ENCODE data around the gene MAST1. TPM values are rescaled to one million over a fixed set of nuclear protein-coding genes. Genes with fewer than 3 reads are reported as not detected.
A peak's percentile ranks its signal among the peaks of the same experiment; 100 is the strongest.

MAST1 gene
- total and polyA plus RNA-seq, 4 donors = 0.08 to 0.54 (median 0.23) TPM

DNA sequence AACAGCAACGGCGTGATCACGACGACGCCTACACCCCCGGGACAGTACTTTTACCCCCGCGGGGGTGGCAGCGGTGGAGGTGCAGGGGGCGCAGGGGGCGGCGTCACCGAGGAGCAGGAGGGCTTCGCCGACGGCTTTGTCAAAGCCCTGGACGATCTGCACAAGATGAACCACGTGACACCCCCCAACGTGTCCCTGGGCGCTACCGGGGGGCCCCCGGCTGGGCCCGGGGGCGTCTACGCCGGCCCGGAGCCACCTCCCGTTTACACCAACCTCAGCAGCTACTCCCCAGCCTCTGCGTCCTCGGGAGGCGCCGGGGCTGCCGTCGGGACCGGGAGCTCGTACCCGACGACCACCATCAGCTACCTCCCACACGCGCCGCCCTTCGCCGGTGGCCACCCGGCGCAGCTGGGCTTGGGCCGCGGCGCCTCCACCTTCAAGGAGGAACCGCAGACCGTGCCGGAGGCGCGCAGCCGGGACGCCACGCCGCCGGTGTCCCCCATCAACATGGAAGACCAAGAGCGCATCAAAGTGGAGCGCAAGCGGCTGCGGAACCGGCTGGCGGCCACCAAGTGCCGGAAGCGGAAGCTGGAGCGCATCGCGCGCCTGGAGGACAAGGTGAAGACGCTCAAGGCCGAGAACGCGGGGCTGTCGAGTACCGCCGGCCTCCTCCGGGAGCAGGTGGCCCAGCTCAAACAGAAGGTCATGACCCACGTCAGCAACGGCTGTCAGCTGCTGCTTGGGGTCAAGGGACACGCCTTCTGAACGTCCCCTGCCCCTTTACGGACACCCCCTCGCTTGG lies 46.1 kb upstream of the MAST1 start:
- WGBS = under 1% methylated on average over 84 of the region's 84 CpGs

DNA sequence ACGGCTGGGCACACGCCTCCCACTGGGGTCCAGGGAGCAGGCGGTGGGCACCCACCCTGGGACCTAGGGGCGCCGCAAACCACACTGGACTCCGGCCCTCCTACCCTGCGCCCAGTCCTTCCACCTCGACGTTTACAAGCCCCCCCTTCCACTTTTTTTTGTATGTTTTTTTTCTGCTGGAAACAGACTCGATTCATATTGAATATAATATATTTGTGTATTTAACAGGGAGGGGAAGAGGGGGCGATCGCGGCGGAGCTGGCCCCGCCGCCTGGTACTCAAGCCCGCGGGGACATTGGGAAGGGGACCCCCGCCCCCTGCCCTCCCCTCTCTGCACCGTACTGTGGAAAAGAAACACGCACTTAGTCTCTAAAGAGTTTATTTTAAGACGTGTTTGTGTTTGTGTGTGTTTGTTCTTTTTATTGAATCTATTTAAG lies 45.4 kb upstream of the MAST1 start:
- H3K4me1 ChIP-seq (ENCODE audit: control insufficient read depth in 4 of 4, insufficient read depth in 4 of 4, low read length in 3 of 4) = peaks cover 2 to 39% (median 27%) of the 10 kb centered on the region in 4 donors
- TF ChIP-seq MAX (IDR thresholded peaks at IDR 0.05) (peak; percentile 8), CTCF (IDR thresholded peaks at IDR 0.05; ENCODE audit: low read depth, low read length, missing input control) (no peak)
- peaks cover 0 to 3% (median 0%) of the 10 kb centered on the region in 4 donors for H3K36me3 ChIP-seq (ENCODE audit: control insufficient read depth in 4 of 4, insufficient read depth in 3 of 4, low read depth in 1 of 4, low read length in 3 of 4)
- H3K4me3 ChIP-seq (ENCODE audit: low read depth in 1 of 3, low read length in 3 of 3) = peak overlapping the region; percentile 83 to 99 (median 98)
- no peaks in the 10 kb centered on the region for H3K27me3 ChIP-seq (ENCODE audit: control insufficient read depth in 4 of 4, insufficient read depth in 4 of 4, low read length in 3 of 4)
- WGBS = under 1% methylated on average over 22 of the region's 22 CpGs
- no peak for DNase-seq (ENCODE audit: low spot score)
- H3K9me3 ChIP-seq (ENCODE audit: control insufficient read depth in 4 of 4, low read length in 3 of 4) = no peaks in the 10 kb centered on the region
- peak overlapping the region; percentile 98 to 99 for H3K27ac ChIP-seq (ENCODE audit: low read depth in 1 of 2, low read length in 2 of 2)
- peak overlapping the region; percentile 98 to 100 for H3K9ac ChIP-seq (ENCODE audit: low read depth in 1 of 2, low read length in 2 of 2)

More for the DNA sequence above, 46.1 kb upstream of the MAST1 start:
- TF ChIP-seq, protein P1, sequence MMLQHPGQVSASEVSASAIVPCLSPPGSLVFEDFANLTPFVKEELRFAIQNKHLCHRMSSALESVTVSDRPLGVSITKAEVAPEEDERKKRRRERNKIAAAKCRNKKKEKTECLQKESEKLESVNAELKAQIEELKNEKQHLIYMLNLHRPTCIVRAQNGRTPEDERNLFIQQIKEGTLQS (IDR thresholded peaks at IDR 0.05) = no peak
- peak; percentile 43 for TF ChIP-seq MAX (IDR thresholded peaks at IDR 0.05)
- no peak for TF ChIP-seq CTCF (IDR thresholded peaks at IDR 0.05; ENCODE audit: low read depth, low read length, missing input control)
- TF ChIP-seq GABPA (IDR thresholded peaks at IDR 0.05 in 1 of 2, conservative IDR thresholded peaks at IDR 0.05 in 1 of 2) = peak in 1 of 2 donors; percentile 70
- TF ChIP-seq SP1 (IDR thresholded peaks at IDR 0.05) = no peak
- no peak for TF ChIP-seq ZBTB33 (IDR thresholded peaks at IDR 0.05)
- TF ChIP-seq RAD21 (IDR thresholded peaks at IDR 0.05) = no peak
- TF ChIP-seq RXRA (IDR thresholded peaks at IDR 0.05) = peak; percentile 51 to 71
- no peak for TF ChIP-seq HNF4A (conservative IDR thresholded peaks at IDR 0.05)
- TF ChIP-seq EGR1 (IDR thresholded peaks at IDR 0.05; ENCODE audit: low read depth in 2 of 2) = peak in 1 of 2 donors; percentile 11
- no peak for TF ChIP-seq HNF4G (IDR thresholded peaks at IDR 0.05)
- no peak for TF ChIP-seq FOXA1 (IDR thresholded peaks at IDR 0.05)
- peak; percentile 83 for TF ChIP-seq NR2F2 (IDR thresholded peaks at IDR 0.05)
- TF ChIP-seq FOXA2 (IDR thresholded peaks at IDR 0.05) = no peak
- peak; percentile 15 for TF ChIP-seq YY1 (IDR thresholded peaks at IDR 0.05)
- peak overlapping the region; percentile 98 to 100 for H3K9ac ChIP-seq (ENCODE audit: low read depth in 1 of 2, low read length in 2 of 2)
- no peaks in the 10 kb centered on the region for H3K27me3 ChIP-seq (ENCODE audit: control insufficient read depth in 4 of 4, insufficient read depth in 4 of 4, low read length in 3 of 4)
- peak; percentile 68 for DNase-seq (ENCODE audit: low spot score)
- H3K4me3 ChIP-seq (ENCODE audit: low read depth in 1 of 3, low read length in 3 of 3) = peak overlapping the region; percentile 83 to 99 (median 98)
- peaks cover 0 to 3% (median 0%) of the 10 kb centered on the region in 4 donors for H3K36me3 ChIP-seq (ENCODE audit: control insufficient read depth in 4 of 4, insufficient read depth in 3 of 4, low read depth in 1 of 4, low read length in 3 of 4)
- H3K9me3 ChIP-seq (ENCODE audit: control insufficient read depth in 4 of 4, low read length in 3 of 4) = no peaks in the 10 kb centered on the region
- peaks cover 2 to 40% (median 27%) of the 10 kb centered on the region in 4 donors for H3K4me1 ChIP-seq (ENCODE audit: control insufficient read depth in 4 of 4, insufficient read depth in 4 of 4, low read length in 3 of 4)
- H3K27ac ChIP-seq (ENCODE audit: low read depth in 1 of 2, low read length in 2 of 2) = peak overlapping the region; percentile 98 to 99
